Measurements from ENCODE around the gene DDIT4.

Gene DDIT4

DNA sequence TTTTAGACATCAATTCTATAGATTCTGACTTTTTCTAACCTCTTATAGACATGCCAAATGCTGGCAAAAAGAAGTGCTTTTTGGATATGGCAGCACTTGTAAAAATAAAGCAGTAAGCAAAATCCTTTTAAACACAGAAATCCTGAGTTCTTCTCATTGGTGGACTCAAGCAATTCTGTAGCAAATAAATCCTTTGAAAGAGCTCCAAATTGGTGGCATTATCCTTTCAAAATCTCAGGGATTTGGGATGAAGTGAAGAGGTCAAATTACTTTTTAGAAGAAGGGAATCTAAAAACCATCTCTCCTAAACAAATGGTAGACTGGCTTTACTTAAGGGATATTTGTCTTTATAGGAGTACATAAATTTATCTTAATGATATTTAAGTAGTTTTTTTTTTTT, 40.1 kb upstream of the DDIT4 start:
- TF ChIP-seq, protein P1, sequence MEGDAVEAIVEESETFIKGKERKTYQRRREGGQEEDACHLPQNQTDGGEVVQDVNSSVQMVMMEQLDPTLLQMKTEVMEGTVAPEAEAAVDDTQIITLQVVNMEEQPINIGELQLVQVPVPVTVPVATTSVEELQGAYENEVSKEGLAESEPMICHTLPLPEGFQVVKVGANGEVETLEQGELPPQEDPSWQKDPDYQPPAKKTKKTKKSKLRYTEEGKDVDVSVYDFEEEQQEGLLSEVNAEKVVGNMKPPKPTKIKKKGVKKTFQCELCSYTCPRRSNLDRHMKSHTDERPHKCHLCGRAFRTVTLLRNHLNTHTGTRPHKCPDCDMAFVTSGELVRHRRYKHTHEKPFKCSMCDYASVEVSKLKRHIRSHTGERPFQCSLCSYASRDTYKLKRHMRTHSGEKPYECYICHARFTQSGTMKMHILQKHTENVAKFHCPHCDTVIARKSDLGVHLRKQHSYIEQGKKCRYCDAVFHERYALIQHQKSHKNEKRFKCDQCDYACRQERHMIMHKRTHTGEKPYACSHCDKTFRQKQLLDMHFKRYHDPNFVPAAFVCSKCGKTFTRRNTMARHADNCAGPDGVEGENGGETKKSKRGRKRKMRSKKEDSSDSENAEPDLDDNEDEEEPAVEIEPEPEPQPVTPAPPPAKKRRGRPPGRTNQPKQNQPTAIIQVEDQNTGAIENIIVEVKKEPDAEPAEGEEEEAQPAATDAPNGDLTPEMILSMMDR (IDR thresholded peaks at IDR 0.05; ENCODE audit: low read length, missing control alignments): no peak
- no peak for DNase-seq (ENCODE audit: low read depth)
- no peak overlapping the region for H3K4me3 ChIP-seq (replicated peaks; ENCODE audit: low read depth, low read length)

DNA sequence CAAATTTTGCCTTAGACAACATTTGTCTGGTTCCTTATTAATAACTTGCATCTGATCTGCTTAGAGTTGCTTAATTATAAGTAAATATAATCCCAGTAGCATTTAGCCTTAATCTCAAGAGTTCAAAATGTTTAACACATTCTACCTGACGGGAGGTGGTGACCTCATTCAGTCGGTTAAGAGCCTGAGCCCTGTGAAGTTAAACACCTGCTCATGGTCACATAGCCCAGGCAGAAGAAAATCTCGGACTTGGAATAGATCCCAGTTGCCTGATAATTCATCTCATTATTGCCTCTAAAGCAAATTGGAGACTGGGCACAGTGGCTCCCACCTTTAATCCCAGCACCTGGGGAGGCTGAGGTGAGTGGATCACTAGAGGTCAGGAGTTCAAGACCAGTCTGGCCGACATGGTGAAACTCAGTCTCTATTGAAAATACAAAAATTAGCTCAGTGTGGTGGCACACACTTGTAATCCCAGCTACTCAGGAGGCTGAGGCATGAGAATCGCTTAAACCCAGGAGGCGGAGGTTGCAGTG, 39.1 kb upstream of the DDIT4 start:
- TF ChIP-seq, protein P1 (IDR thresholded peaks at IDR 0.05; ENCODE audit: low read length, missing control alignments): no peak
- H3K4me3 ChIP-seq (replicated peaks; ENCODE audit: low read depth, low read length): no peak overlapping the region
- DNase-seq (ENCODE audit: low read depth): no peak

DNA sequence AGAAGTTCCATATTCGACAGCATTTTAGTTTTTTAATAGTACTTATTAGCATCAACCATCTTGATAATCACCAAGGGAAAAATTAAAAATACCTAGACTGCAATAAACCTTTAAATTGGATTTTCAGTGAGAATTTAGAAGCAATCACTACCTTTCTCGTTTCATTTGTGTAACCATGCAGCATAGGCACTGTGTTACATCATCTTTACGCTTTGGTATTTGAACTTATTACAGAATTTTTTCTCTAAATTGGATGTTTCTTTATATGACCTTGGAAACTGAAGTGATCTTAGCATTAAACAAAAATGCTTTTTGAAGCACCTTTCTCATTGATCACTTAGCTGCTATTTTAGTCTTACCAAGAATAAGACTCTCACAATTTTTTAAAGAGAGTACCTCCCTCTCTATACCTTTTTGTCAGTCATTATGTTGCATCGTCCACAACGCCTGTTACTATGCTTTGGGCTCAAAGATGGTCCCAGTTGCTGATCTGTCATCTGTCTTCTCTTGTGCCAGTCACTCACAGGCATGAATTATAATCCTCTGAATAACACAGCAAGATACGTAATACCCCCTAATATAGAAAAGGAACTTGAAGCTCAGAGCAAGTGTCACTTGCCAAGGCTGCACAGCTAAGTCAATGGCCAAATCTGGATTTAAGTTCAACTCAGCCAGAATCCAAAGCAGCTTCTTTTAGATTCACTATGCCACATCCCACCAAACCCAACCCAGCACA, 38.0 kb upstream of the DDIT4 start:
- TF ChIP-seq, protein P1 (IDR thresholded peaks at IDR 0.05; ENCODE audit: low read length, missing control alignments): no peak
- H3K4me3 ChIP-seq (replicated peaks; ENCODE audit: low read depth, low read length): no peak overlapping the region
- DNase-seq (ENCODE audit: low read depth): no peak

DNA sequence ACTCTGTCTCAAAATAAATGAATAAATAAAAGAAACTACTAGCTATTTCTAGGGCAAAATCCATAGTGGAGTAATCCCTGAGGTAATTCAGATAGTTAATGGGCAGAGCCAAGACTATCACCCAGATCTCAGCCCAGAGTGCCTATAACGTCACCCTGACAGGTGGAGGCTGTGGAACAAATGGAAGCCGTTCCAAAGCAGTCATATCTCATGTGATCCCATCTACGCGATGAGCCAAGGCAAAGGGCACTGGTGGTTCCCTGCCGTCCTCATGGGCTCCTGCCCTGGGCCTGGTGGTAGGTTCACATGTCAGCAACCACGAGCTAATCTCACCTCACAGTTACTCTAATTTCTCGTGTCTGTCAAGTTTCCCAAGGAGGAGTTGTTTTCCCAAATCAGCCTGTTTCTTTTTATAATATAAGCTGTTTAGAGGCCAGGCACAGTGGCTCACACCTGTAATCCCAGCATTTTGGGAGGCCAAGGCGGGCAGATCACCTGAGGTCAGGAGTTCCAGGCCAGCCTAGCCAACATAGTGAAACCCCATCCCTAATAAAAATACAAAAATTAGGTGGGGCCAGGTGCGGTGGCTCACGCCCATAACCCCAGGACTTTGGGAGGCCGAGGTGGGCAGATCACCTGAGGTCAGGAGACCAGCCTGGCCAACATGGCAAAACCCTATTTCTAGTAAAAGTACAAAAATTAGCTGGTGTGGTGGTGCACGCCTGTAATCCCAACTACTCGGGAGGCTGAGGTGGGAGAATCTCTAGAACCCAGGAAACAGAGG, 35.1 kb upstream of the DDIT4 start:
- DNase-seq (ENCODE audit: low read depth): no peak
- H3K4me3 ChIP-seq (replicated peaks; ENCODE audit: low read depth, low read length): no peak overlapping the region
- TF ChIP-seq, protein P1 (IDR thresholded peaks at IDR 0.05; ENCODE audit: low read length, missing control alignments): no peak

DNA sequence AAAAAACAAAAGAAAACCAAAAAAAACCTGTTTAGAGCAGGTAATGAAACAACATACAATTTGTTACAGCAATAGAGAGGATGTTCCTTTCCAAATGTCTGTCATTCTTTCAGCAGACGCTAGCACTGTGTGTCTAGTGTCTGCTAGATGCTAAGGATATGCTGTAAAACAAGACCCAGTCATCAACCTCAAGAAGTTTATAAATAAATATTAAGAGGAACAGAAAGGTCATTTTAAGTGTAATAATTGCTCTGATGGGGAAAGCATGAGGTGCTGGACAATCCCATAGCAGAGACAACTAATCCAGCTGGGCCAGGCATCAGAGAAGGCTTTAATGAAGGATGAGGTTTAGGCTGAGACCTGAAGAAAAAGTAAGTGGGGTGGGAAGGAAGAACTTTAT, 34.3 kb upstream of the DDIT4 start:
- no peak overlapping the region for H3K4me3 ChIP-seq (replicated peaks; ENCODE audit: low read depth, low read length)
- DNase-seq (ENCODE audit: low read depth): no peak
- TF ChIP-seq, protein P1 (IDR thresholded peaks at IDR 0.05; ENCODE audit: low read length, missing control alignments): no peak

DNA sequence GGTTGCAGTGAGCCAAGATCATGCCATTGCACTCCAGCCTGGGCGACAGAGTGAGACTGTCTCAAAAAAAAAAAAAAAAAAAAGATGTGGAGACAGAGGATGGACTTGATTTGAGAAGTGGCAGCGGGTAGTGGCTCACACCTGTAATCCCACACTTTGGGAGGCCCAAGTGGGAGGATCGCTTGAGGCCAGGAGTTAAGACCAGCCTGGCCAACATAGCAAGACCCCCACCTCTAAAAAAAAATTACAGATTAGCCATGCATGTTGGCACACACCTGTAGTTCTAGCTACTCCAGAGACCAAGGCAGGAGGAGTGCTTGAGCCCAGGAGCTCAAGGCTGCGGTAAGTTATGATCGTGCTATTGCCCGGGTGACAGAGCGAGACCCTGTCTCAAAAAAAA, 33.4 kb upstream of the DDIT4 start:
- no peak for DNase-seq (ENCODE audit: low read depth)
- TF ChIP-seq, protein P1 (IDR thresholded peaks at IDR 0.05; ENCODE audit: low read length, missing control alignments): no peak
- H3K4me3 ChIP-seq (replicated peaks; ENCODE audit: low read depth, low read length): no peak overlapping the region
